Type B pancreatic cell (in vitro differentiated cells): Measurements from ENCODE around the gene RELB. TPM values are rescaled to one million over a fixed set of nuclear protein-coding genes. Genes with fewer than 3 reads are reported as not detected.

Experiments used
- DNase-seq: peaks from one replicate; pipeline ENCODE4 v3.0.0; 2021; ENCODE audit warnings: mixed read lengths; ENCODE audit not compliant: unreplicated experiment; ENCODE audit errors: extremely low spot score
- H3K27ac Mint-ChIP-seq: 2 replicates; pipeline ENCODE4 v1.8.0; 2021; ENCODE audit warnings: mild to moderate bottlenecking, mixed read lengths
- H3K27me3 Mint-ChIP-seq: 2 replicates; pipeline ENCODE4 v1.8.0; 2021; ENCODE audit warnings: mixed read lengths
- H3K36me3 Mint-ChIP-seq: 2 replicates; pipeline ENCODE4 v1.8.0; 2021; ENCODE audit warnings: mixed read lengths
- H3K4me1 Mint-ChIP-seq: one replicate; pipeline ENCODE4 v1.8.0; 2021; ENCODE audit warnings: mixed read lengths; ENCODE audit not compliant: unreplicated experiment
- H3K4me3 Mint-ChIP-seq: 2 replicates; pipeline ENCODE4 v1.8.0; 2021; ENCODE audit warnings: mild to moderate bottlenecking, mixed read lengths
- H3K9me3 Mint-ChIP-seq: 2 replicates; pipeline ENCODE4 v1.8.0; 2021; ENCODE audit warnings: mixed read lengths
- total RNA-seq: library from RNA; stranded (reverse); gene quantifications from 2 replicates; pipeline ENCODE4 v1.2.1, GENCODE V29; 2021; ENCODE audit warnings: low replicate concordance
- TF ChIP-seq, protein P1 (sequence below): fragments of 200-600 bp; sonication (generic); conservative IDR thresholded peaks from 2 replicates; pipeline ENCODE4 v1.5.0; 2021; ENCODE audit warnings: antibody characterized with exemption, mild to moderate bottlenecking

The RELB gene
- total RNA-seq, 1 donor from 2014 or later = 6.9 TPM

DNA sequence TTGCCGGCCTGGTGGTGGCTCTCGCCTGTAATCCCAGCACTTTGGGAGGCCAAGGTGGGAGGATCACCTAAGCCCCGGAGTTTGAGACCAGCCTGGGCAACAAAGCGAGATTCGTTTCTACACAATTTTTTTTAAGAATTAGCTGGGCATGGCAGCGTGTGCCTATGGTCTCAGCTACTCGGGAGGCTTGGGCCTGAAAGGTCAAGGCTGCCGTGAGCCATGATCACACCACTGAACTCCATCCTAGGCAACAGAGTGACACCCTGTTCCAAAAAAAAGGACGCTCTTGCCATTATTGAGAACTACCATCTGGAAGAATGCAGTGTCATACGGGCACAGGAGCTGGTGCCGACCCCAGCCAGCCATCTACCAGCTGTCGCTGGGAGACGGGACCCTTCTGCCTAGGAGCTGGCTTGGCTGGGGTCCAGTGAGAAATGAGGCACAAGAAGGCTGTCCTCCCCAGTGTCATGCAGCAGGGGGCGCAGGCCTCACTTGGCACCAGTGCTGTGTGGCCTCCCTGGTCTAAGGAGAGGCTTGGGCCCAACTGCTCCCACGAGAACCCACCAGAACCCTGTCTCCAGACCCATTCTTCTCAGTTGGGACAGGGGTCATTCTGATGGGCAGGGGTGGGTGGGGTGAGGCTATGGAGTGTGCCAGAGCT lies 12.2 kb upstream of the RELB start:
- no peak for DNase-seq
- TF ChIP-seq, protein P1, sequence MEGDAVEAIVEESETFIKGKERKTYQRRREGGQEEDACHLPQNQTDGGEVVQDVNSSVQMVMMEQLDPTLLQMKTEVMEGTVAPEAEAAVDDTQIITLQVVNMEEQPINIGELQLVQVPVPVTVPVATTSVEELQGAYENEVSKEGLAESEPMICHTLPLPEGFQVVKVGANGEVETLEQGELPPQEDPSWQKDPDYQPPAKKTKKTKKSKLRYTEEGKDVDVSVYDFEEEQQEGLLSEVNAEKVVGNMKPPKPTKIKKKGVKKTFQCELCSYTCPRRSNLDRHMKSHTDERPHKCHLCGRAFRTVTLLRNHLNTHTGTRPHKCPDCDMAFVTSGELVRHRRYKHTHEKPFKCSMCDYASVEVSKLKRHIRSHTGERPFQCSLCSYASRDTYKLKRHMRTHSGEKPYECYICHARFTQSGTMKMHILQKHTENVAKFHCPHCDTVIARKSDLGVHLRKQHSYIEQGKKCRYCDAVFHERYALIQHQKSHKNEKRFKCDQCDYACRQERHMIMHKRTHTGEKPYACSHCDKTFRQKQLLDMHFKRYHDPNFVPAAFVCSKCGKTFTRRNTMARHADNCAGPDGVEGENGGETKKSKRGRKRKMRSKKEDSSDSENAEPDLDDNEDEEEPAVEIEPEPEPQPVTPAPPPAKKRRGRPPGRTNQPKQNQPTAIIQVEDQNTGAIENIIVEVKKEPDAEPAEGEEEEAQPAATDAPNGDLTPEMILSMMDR = peak; percentile 75
- Mint-ChIP-seq H3K9me3 (no peaks in the 10 kb centered on the region), H3K27ac (peak overlapping the region; percentile 58), H3K36me3 (peaks cover 7% of the 10 kb centered on the region), H3K27me3 (no peaks in the 10 kb centered on the region), H3K4me1 (no peaks in the 10 kb centered on the region), H3K4me3 (no peak overlapping the region)

GRCh38 chr19:44990459-44990858 lies 10.8 kb upstream of the RELB start:
- H3K9me3 Mint-ChIP-seq = no peaks in the 10 kb centered on the region
- H3K27me3 Mint-ChIP-seq = no peaks in the 10 kb centered on the region
- no peak for DNase-seq
- H3K27ac Mint-ChIP-seq = no peak overlapping the region
- TF ChIP-seq, protein P1 = no peak
- H3K36me3 Mint-ChIP-seq = peaks cover 7% of the 10 kb centered on the region
- H3K4me3 Mint-ChIP-seq = no peak overlapping the region
- no peaks in the 10 kb centered on the region for H3K4me1 Mint-ChIP-seq

- no peak for DNase-seq
- Mint-ChIP-seq H3K4me3 (no peak overlapping the region), H3K4me1 (no peaks in the 10 kb centered on the region), H3K36me3 (peaks cover 7% of the 10 kb centered on the region), H3K27me3 (no peaks in the 10 kb centered on the region), H3K27ac (no peak overlapping the region), H3K9me3 (no peaks in the 10 kb centered on the region)
- TF ChIP-seq, protein P1 = no peak
These were observed 10.3 kb upstream of the RELB start for GRCh38 chr19:44990966-44991365.

DNA sequence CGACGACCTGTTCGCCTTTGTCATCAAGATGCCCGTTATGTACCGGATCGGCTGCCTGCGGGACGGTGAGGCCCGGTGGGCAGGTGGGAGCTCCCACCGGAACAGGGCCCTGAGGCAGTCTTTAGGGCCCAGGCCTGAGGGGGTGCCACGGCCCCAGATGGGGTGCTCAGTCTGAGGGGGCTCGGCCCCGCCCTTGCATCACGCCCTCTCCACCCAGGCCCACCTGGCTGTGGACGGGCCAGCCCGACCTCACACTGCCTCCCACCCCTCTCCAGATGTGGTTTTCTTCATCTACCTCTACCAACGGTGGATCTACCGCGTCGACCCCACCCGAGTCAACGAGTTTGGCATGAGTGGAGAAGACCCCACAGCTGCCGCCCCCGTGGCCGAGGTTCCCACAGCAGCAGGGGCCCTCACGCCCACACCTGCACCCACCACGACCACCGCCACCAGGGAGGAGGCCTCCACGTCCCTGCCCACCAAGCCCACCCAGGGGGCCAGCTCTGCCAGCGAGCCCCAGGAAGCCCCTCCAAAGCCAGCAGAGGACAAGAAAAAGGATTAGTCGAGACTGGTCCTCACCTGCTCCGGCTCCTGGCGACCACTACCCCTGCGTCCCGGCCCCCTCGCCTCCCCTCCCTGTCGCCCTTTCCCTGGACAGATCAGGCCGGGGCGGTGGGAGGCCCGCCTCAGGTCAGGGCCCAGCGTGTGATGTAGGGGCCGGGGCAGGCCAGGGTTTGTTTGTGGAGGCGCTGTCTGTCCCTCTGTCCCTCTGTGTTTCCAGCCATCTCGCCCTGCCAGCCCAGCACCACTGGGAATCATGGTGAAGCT lies 8.7 kb upstream of the RELB start:
- Mint-ChIP-seq H3K4me3 (no peak overlapping the region), H3K27me3 (no peaks in the 10 kb centered on the region), H3K9me3 (no peaks in the 10 kb centered on the region), H3K4me1 (no peaks in the 10 kb centered on the region), H3K27ac (no peak overlapping the region), H3K36me3 (peaks cover 7% of the 10 kb centered on the region)
- no peak for DNase-seq
- TF ChIP-seq, protein P1 = no peak

DNA sequence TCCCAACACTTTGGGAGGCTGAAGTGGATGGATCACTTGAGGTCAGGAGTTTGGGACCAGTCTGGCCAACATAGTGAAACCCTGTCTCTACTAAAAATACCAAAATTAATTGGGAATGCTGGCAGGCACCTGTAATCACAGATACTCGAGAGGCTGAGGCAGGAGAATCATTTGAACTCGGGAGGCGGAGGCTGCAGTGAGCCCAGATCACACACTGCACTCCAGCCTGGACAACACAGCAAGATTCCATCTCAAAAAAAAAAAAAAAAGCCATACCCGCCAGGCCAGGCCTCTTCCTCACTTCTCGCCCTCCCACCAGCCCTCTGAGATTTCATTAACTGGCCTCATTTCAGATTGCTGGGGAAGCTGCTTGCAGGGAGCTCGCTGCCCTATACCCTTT lies 7.7 kb upstream of the RELB start:
- DNase-seq = no peak
- no peak overlapping the region for H3K4me3 Mint-ChIP-seq
- no peaks in the 10 kb centered on the region for H3K27me3 Mint-ChIP-seq
- H3K9me3 Mint-ChIP-seq = no peaks in the 10 kb centered on the region
- TF ChIP-seq, protein P1 = no peak
- no peak overlapping the region for H3K27ac Mint-ChIP-seq
- H3K4me1 Mint-ChIP-seq = no peaks in the 10 kb centered on the region
- H3K36me3 Mint-ChIP-seq = peaks cover 7% of the 10 kb centered on the region
